GM10266 (cell line): ENCODE measurements around the gene EFCAB12.
A peak's percentile ranks its signal among the peaks of the same experiment; 100 is the strongest.

Source experiments
- DNase-seq: peaks from one replicate; pipeline ENCODE4 v3.0.0; 2012; ENCODE audit errors: extremely low spot score
- CTCF ChIP-seq: IDR thresholded peaks from 2 replicates; pipeline ENCODE4 v1.5.1; 2012; ENCODE audit warnings: mild to moderate bottlenecking, low read depth; ENCODE audit not compliant: control insufficient read depth, insufficient read depth; ENCODE audit errors: missing control alignments

The EFCAB12 gene

GRCh38 chr3:129439226-129439816 lies 10.9 kb upstream of the EFCAB12 start:
- no peak for DNase-seq
- no peak for TF ChIP-seq CTCF

GRCh38 chr3:129435367-129435766 lies 6.9 kb upstream of the EFCAB12 start:
- peak; percentile 30 for TF ChIP-seq CTCF
- no peak for DNase-seq

DNA sequence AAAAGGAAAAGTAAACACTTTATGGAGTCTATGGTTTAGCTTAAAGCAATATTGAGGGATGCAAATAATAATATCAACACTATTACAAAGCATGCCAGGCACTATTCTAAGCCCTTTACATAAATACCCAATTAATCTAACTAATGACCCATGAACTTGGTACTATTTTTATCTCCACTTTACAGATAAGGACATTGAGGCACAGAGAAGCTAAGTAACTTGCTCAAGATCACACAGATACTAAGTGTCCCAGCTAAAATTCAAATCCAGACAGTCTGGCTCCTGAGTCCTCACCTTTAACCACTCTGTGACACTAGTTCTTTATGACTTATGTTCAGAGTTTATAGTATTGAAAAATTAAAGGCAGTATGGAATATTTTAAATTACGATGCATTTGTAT lies 5.7 kb upstream of the EFCAB12 start:
- DNase-seq = no peak
- no peak for TF ChIP-seq CTCF

DNA sequence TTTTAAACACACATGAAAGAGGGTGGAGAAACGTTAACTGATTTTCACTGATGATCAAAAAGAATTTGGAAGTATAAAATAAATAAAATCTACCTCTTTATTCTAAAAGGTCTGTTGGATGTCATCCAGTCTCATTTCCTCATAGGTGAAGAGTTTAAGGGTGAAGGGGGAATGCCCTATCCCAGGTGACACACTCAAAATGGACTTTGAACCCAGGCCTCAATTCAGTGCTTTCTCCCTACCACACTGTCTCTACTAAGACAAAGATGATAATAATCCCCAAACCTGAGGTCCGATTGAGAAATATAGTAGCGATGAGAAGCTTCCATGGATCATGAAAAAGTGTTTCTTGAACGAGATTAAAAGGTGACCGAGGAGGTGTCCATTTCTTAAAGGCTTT lies 5.1 kb upstream of the EFCAB12 start:
- no peak for TF ChIP-seq CTCF
- DNase-seq = no peak

DNA sequence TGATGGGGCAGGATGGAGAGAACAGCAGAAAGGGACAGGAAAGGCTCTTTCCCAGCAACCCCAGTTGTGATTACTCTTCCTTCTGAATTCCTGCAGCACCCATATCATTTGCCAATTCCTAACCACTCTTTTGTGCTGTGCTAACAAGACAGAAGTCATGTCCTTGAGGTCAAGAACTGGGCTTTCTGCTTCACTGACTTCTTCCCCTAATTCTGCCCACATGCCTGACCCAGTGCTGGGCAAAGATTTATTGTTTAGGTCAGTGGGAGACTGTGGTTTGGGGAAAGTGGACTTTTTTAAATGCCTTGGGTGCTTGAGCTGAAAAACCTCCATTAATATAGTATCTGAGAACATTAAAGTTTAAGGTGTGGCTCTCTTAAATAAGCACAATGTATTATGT lies 4.2 kb upstream of the EFCAB12 start:
- TF ChIP-seq CTCF = no peak
- no peak for DNase-seq

DNA sequence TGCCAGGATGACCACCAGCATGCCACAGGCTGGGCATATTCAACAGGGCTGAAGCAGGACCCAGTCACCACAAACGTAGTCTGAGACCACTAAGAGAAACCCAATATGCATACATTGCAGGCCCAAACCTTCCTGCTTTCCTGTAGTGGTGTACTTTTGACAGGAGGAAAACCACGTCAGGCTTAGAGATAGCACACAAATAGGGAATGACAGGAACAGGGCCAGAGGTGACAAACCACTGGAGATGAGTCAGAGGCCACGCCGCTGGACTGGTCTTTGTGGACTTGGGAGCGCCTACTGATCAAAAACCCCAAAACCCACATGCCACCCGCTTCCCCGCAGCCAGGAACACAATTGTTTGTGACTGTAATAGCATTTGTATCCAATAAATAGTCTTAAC lies 3.6 kb upstream of the EFCAB12 start:
- TF ChIP-seq CTCF = no peak
- no peak for DNase-seq

GRCh38 chr3:129429602-129430001 lies 1.2 kb upstream of the EFCAB12 start:
- TF ChIP-seq CTCF = no peak
- DNase-seq = no peak
